Gastrocnemius medialis (tissue), 4 donors: ENCODE results near the gene MGMT. TPM values are rescaled to one million over a fixed set of nuclear protein-coding genes. Genes with fewer than 3 reads are reported as not detected.

ENCODE experiments used
- ATAC-seq, 2 donors: fragments of 150-250 bp; one replicate each; pipeline ENCODE4 v1.9.1; 2016
- DNase-seq, 2 donors: peaks; one replicate each; pipeline ENCODE4 v3.0.0-alpha.2; 2019
- H3K27ac ChIP-seq, 4 donors: fragments of 200-600 bp; sonication (generic); 1 replicate in 1 of 4; 2 replicates in 3 of 4; pipeline ENCODE4 v1.5.1; 2016 to 2018; ENCODE audit warnings: mild to moderate bottlenecking in 2 of 4, moderate library complexity in 1 of 4
- H3K27me3 ChIP-seq, 3 donors: fragments of 200-600 bp; sonication (generic) in 2 of 3; 1 replicate in 1 of 3; 2 replicates in 2 of 3; pipeline versions ENCODE4 v1.5.1 to v1.6.0; 2016 to 2019; ENCODE audit warnings: mild to moderate bottlenecking in 1 of 3, moderate library complexity in 1 of 3
- H3K36me3 ChIP-seq, 2 donors: fragments of 200-600 bp; sonication (generic) in 1 of 2; one replicate each; pipeline ENCODE4 v1.5.1; 2017 to 2018
- H3K4me1 ChIP-seq, 2 donors: fragments of 200-600 bp; sonication (generic) in 1 of 2; one replicate each; pipeline ENCODE4 v1.5.1; 2016 to 2017; ENCODE audit warnings: mild to moderate bottlenecking in 2 of 2
- H3K4me3 ChIP-seq, 4 donors: fragments of 200-600 bp; sonication (generic) in 3 of 4; 1 replicate in 1 of 4; 2 replicates in 3 of 4; pipeline ENCODE4 v1.5.1; 2016 to 2019; ENCODE audit warnings: mild to moderate bottlenecking in 2 of 4
- H3K9me3 ChIP-seq, 3 donors: fragments of 200-600 bp; sonication (generic) in 2 of 3; 1 replicate in 1 of 3; 2 replicates in 2 of 3; pipeline ENCODE4 v1.5.1; 2016 to 2019
- CTCF ChIP-seq, 5 experiments: fragments of 450-650 bp in 3 of 5; fragments of 200-600 bp in 2 of 5; sonication (generic) in 2 of 5; IDR thresholded peaks in 4 of 5; conservative IDR thresholded peaks in 1 of 5; 1 replicate in 4 of 5; 2 replicates in 1 of 5; pipeline ENCODE4 v1.5.1; 2016 to 2019; ENCODE audit warnings: antibody characterized with exemption in 5 of 5, mild to moderate bottlenecking in 3 of 5, moderate library complexity in 3 of 5
- POLR2A ChIP-seq, 2 donors: fragments of 450-650 bp; IDR thresholded peaks; one replicate each; pipeline ENCODE4 v1.6.1; 2017; ENCODE audit warnings: antibody characterized with exemption in 2 of 2, mild to moderate bottlenecking in 2 of 2, moderate library complexity in 2 of 2
- in situ Hi-C, 4 donors: fragments of 200-750 bp; cut with MboI; loops; one replicate each; pipeline versions ENCODE4 v1.15.0 to v1.8.0; 2017; ENCODE audit warnings: low sequenced_read_pairs in 4 of 4
- intact Hi-C: fragments of 100-400 bp; cut with DNase I; formaldehyde crosslinking; loops from one replicate; pipeline ENCODE4 v1.15.1; 2023; ENCODE audit warnings: low total_unique reads
- total RNA-seq, 4 donors: library from RNA; depleted of rRNA; stranded (reverse); fragments of >200 nt; gene quantifications; one replicate each; pipeline versions ENCODE4 v1.1.0 to v1.2.3, GENCODE V29; 2016

Gene MGMT
- total RNA-seq, 4 donors from 2014 or later: 8.9 to 20.7 (median 17.1) TPM

- TF ChIP-seq CTCF (IDR thresholded peaks at IDR 0.05 in 4 of 5, conservative IDR thresholded peaks at IDR 0.05 in 1 of 5) (no peak), POLR2A (IDR thresholded peaks at IDR 0.05) (no peak)
- ATAC-seq: no peak
- intact Hi-C loops (no loop called here), in situ Hi-C loops (no loop called here)
- Histone ChIP-seq H3K9me3 (no peaks in the 10 kb centered on the region), H3K27me3 (no peaks in the 10 kb centered on the region), H3K27ac (no peak overlapping the region), H3K4me1 (no peaks in the 10 kb centered on the region), H3K4me3 (no peak overlapping the region), H3K36me3 (no peaks in the 10 kb centered on the region)
- no peak for DNase-seq
These were observed 304.5 kb downstream of the MGMT start for GRCh38 chr10:129771576-129771975.

GRCh38 chr10:129771991-129772431, 305.0 kb downstream of the MGMT start:
- no peak for ATAC-seq
- Histone ChIP-seq H3K4me3 (no peak overlapping the region), H3K27ac (no peak overlapping the region), H3K4me1 (no peaks in the 10 kb centered on the region), H3K36me3 (no peaks in the 10 kb centered on the region), H3K9me3 (no peaks in the 10 kb centered on the region), H3K27me3 (no peaks in the 10 kb centered on the region)
- intact Hi-C loops (no loop called here), in situ Hi-C loops (no loop called here)
- no peak for TF ChIP-seq POLR2A (IDR thresholded peaks at IDR 0.05)
- no peak for TF ChIP-seq CTCF (IDR thresholded peaks at IDR 0.05 in 4 of 5, conservative IDR thresholded peaks at IDR 0.05 in 1 of 5)
- DNase-seq: no peak

- no peak for TF ChIP-seq POLR2A (IDR thresholded peaks at IDR 0.05)
- no peak for TF ChIP-seq CTCF (IDR thresholded peaks at IDR 0.05 in 4 of 5, conservative IDR thresholded peaks at IDR 0.05 in 1 of 5)
- Histone ChIP-seq H3K36me3 (no peaks in the 10 kb centered on the region), H3K27me3 (no peaks in the 10 kb centered on the region), H3K4me1 (no peaks in the 10 kb centered on the region), H3K4me3 (no peak overlapping the region), H3K9me3 (no peaks in the 10 kb centered on the region), H3K27ac (no peak overlapping the region)
- intact Hi-C loops: no loop called here
- ATAC-seq (no peak), DNase-seq (no peak)
- in situ Hi-C loops: no loop called here
These were observed 305.7 kb downstream of the MGMT start for GRCh38 chr10:129772468-129773358.

- ATAC-seq: no peak
- no peaks in the 10 kb centered on the region for H3K36me3 ChIP-seq
- intact Hi-C loops: no loop called here
- H3K27ac ChIP-seq: no peak overlapping the region
- H3K27me3 ChIP-seq: no peaks in the 10 kb centered on the region
- no peaks in the 10 kb centered on the region for H3K4me1 ChIP-seq
- no peak for DNase-seq
- in situ Hi-C loops: no loop called here
- H3K4me3 ChIP-seq: no peak overlapping the region
- no peak for TF ChIP-seq POLR2A (IDR thresholded peaks at IDR 0.05)
- TF ChIP-seq CTCF (IDR thresholded peaks at IDR 0.05 in 4 of 5, conservative IDR thresholded peaks at IDR 0.05 in 1 of 5): no peak
- no peaks in the 10 kb centered on the region for H3K9me3 ChIP-seq
These were observed 306.4 kb downstream of the MGMT start for GRCh38 chr10:129773359-129773990.
